GM19395 (cell line): ENCODE measurements around the gene SAA4.
"Not testable (repeated sequence)": the region's sequence is repeated elsewhere in the genome, so short reads cannot be mapped to it uniquely, and the experiment has no call there.

Experiments
- ATAC-seq: cut with Tn5 transposase; IDR thresholded peaks from one replicate; pipeline ENCODE4 v1.9.1; 2021; ENCODE audit warnings: mild to moderate bottlenecking, moderate library complexity; ENCODE audit not compliant: unreplicated experiment

SAA4 gene

DNA sequence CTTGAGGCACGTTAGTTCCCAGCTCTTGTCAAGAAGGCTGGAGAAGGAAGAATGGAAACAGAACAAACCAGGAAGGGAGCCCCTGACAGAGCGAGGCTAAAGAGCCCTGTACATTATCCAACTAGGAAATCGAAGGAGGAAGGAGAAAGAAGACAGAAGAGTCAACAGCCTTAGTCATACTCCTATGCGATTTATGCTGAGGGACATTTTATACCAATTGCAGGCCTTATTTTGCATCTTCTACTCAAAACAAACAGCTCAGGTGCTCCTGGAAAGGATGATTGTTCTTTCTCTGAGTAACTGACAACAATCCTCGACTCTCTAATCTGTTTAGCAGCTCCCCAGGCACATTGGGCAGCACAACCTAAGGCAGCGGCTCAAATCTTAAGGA is 10.6 kb upstream of the SAA4 start:
- ATAC-seq: peak; percentile 21

- peak; percentile 86 for ATAC-seq
Measured at GRCh38 chr11:18246379-18247190, 10.0 kb upstream of the SAA4 start.

GRCh38 chr11:18245396-18245795 is 8.8 kb upstream of the SAA4 start:
- no peak for ATAC-seq

GRCh38 chr11:18243783-18244362 is 7.3 kb upstream of the SAA4 start:
- no peak for ATAC-seq

DNA sequence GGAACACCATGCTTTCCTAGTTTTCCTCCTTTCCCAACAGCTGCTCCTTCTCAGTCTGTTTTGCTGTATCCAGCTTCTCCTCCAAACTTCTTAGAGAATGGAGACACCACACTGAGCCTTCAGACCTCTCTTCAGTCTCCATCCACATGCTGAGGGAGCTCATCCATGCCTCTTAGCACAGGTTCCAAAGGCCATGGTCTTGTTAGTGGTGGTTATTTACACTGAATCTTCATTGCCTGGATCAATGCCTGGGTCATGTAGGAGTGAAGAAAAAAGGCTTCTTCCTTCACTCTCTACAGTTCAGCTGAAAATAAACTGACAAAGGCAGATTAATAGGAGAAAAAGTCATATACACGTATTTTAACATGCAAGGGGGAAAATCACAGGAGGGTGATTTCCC is 3.1 kb upstream of the SAA4 start:
- ATAC-seq: no peak

DNA sequence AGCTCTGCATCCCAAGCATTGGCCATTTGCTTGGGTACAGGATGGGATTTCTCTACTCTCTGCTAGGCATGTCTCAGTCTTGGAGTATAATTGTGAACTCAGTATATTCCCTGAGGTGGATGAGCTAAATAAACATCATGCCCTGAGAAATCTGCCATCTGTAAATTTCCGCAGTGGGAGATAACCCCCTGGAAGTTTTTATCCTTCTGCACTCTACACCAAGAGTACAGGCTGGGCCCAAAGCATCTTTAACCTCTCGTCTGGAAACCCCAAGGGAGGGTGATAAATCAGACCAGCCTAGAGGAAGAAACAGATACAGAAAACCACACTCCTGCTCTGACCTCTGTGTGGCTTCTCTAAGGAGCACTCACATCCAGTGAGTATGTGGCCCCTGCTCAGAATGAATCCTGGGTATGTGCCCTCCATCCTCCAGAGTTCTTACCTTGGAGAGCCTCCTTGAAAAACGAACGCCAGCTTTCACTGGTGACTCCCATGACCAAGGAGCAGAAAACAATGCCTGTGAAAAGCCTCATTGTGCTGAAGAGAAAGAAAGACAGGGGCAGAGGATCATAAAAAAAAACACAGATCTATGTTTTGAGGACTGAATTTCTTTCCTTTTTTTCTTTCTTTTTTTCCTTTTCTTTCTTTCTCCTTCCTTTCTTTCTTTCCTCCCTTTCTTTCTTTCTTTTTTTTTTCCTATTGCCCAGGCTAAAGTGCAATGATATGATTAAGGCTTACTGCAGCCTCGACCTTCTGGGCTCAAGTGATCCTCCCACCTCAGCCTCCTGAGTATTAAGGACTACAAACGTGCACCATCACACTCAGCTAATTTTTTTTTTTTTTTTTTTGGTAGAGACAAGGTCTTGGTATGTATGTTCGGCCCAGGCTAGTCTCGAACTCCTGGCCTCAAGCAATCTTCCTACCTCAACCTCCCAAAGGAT is 938 bp downstream of the SAA4 start:
- no peak for ATAC-seq

- ATAC-seq: no peak
Measured at GRCh38 chr11:18233912-18234311, 2.7 kb downstream of the SAA4 start.

DNA sequence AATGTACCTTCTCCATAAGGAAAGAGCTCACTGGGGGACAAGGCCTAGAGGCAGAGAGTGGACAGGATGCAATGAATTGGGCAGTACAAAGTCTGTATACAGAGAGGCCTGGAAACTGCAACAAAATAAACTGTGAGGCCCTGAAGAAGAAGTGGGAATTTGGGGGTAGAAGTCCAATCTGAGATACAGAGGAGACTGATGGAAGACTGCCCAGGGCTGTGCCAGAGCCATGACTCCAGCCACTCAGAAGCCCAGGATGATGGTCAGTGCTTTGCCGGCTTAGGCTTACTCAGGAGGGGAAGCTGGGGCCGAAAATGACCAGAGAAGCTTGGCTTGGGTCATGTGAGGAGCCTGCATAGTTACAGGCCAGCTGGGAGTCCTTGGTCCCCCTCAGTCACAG is 5.7 kb downstream of the SAA4 start:
- no peak for ATAC-seq

DNA sequence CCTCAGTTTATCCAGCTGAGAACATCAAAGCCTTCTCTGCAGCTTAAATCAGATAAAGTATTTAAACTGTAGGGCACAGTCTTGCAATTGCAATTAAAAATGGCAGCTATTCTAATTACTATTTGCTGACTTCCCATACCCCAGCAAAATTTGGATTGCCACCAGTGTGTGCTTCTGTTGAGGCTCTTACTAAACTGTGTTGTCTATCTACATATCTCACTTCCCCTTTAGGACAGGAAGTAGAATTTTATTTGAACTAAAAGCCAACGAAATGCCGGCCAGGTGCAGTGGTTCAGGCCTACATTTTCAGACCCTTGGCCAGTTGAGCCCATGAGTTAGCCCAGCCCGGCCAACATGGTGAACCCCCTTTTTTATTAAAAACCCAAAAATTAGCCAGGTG is 7.1 kb downstream of the SAA4 start:
- ATAC-seq: peak; percentile 96

DNA sequence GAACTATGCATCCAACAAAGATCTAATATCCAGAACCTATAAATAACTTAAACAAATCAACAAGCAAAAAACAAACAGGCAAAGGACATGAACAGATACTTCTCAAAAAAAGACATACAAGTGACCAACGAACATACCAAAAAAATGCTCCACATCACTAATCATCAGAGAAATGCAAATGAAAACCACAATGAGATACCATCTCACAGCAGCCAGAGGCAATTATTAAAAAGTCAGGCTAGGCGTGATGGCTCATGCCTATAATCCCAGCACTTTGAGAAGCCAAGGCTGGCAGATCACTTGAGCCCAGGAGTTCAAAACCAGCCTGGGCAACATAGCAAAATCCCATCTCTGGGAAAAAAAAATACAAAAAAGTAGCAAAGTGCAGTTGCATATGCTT is 10.7 kb downstream of the SAA4 start:
- ATAC-seq: no peak

- ATAC-seq: no peak
Measured at GRCh38 chr11:18223591-18224387, 12.8 kb downstream of the SAA4 start.

GRCh38 chr11:18222814-18223421 is 13.7 kb downstream of the SAA4 start:
- no peak for ATAC-seq

DNA sequence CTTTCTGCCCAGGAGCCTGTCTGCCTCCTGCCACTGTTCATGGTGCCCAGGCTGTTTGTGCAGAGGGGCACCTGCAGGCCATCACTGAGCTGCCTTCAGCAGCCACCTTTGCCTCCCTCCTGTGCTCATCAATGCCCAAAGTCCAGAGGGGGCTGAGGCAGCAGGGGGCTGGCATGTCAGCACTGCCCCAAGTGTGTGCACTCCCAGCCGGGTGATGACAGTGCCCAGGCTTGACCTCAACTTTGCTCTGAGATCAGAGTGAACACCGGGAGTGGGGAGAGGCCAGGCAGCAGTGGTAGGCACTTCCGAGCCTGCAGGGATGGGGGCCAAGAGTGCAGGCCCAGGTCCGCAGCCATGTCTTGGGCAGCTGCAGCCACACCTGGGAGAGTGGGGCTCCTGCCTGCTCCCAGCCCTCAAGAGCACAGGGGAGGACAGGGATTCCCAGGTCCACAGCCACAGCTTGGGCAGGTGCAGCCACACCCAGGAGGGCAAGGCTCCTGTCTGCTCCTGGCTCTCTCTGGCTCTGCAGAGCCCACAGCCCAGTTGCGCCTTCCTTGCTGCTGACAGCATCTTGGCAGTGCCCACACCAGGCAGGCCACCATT is 15.2 kb downstream of the SAA4 start:
- ATAC-seq: no peak

GRCh38 chr11:18209058-18209457 is 27.5 kb downstream of the SAA4 start:
- ATAC-seq: no peak

DNA sequence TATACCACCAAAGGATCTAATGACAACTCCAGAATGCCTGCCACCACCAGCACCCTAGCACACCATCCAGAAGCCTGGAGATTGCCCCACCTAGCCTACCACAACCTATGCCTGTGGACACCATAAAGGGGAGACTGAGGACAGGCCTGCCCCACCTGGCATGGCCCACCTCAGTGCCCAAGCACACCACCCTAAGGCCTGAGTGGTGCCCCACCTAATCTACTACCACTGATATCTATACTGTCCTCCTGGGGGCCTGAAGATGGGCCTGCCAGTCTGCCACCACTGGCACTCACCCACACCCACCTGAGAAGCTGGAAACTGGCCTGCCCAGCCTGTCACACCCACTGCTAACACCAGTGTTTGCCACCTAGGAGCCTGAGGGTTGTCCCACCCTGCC is 31.8 kb downstream of the SAA4 start:
- ATAC-seq: no peak

GRCh38 chr11:18204220-18204619 is 32.4 kb downstream of the SAA4 start:
- ATAC-seq: no peak

- ATAC-seq: no peak
Measured at GRCh38 chr11:18203723-18204122, 32.9 kb downstream of the SAA4 start.

- ATAC-seq: not testable (repeated sequence)
Measured at GRCh38 chr11:18197738-18198137, 38.9 kb downstream of the SAA4 start.

DNA sequence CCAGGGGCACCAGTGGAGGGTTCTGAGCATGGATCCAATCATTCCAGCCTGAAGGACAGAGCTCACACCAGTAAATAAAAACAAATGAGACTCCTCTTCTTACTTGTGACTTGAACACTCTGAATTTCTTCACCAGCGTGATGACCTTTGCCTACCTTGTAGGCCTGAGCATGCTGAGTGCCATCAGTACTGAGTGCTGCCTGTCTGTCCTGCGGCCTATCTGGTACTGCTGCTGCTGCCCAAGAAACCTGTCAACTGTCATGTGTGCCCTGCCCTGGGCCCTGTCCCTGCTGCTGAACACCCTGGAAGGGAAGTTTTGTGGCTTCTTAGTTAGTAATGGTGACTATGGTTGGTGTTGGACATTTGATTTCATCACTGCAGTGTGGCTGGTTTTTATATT is 40.1 kb downstream of the SAA4 start:
- no peak for ATAC-seq

GRCh38 chr11:18193010-18193409 is 43.6 kb downstream of the SAA4 start:
- ATAC-seq: peak; percentile 53
